ENCODE measurements around the gene PPIG.
"Not testable (repeated sequence)": the region's sequence is repeated elsewhere in the genome, so short reads cannot be mapped to it uniquely, and the experiment has no call there.

Gene PPIG

GRCh38 chr2:169684712-169685111, 100.6 kb downstream of the PPIG start:
- not testable (repeated sequence) for H2BK12ac ChIP-seq (ENCODE audit: low read length); DNase-seq (ENCODE audit: low spot score); H3K4me2 ChIP-seq (ENCODE audit: insufficient read depth, low read length, poor library complexity, severe bottlenecking); H3K4ac ChIP-seq (ENCODE audit: low read length); H3K9ac ChIP-seq (ENCODE audit: low read depth, low read length, poor library complexity); H3K23ac ChIP-seq (ENCODE audit: low read depth, low read length, poor library complexity); H3K79me1 ChIP-seq (ENCODE audit: low read depth, low read length); H3K4me1 ChIP-seq (ENCODE audit: control insufficient read depth in 2 of 2, insufficient read depth in 1 of 2, low read depth in 1 of 2, low read length in 2 of 2); H2BK5ac ChIP-seq (ENCODE audit: low read length); H4K8ac ChIP-seq (ENCODE audit: low read depth, low read length); H2AFZ ChIP-seq (ENCODE audit: low read length); H4K91ac ChIP-seq (ENCODE audit: low read depth, low read length, poor library complexity); H3K18ac ChIP-seq (ENCODE audit: low read length); H2AK5ac ChIP-seq (ENCODE audit: low read depth, low read length); H2BK120ac ChIP-seq (ENCODE audit: low read depth, low read length); H3K27ac ChIP-seq (replicated peaks; ENCODE audit: low read length); H3K36me3 ChIP-seq (replicated peaks in 1 of 2; ENCODE audit: control insufficient read depth in 2 of 2, insufficient read depth in 2 of 2, low read length in 2 of 2); H3K4me3 ChIP-seq (ENCODE audit: low read length in 2 of 2); H3K27me3 ChIP-seq (ENCODE audit: control insufficient read depth in 3 of 3, insufficient read depth in 3 of 3, low read depth in 1 of 3, low read length in 3 of 3); H3K14ac ChIP-seq (ENCODE audit: low read length); H2BK15ac ChIP-seq (ENCODE audit: low read length)
- no CpG with 5 or more reads among the region's 2 CpGs for WGBS, 2 donors (ENCODE audit: extremely low coverage in 2 of 2, insufficient read length in 2 of 2, insufficient replicate concordance in 1 of 2)
- peaks cover 0 to 19% of the 10 kb centered on the region in 2 donors for H3K9me3 ChIP-seq (replicated peaks in 1 of 2; ENCODE audit: control insufficient read depth in 2 of 2, insufficient read depth in 1 of 2, low read depth in 1 of 2, low read length in 2 of 2)

GRCh38 chr2:169686825-169687224, 102.7 kb downstream of the PPIG start:
- H2BK12ac ChIP-seq (ENCODE audit: low read length); H3K9ac ChIP-seq (ENCODE audit: low read depth, low read length, poor library complexity); H3K4me3 ChIP-seq (ENCODE audit: low read length in 2 of 2); H2AFZ ChIP-seq (ENCODE audit: low read length); H3K23ac ChIP-seq (ENCODE audit: low read depth, low read length, poor library complexity); H2BK120ac ChIP-seq (ENCODE audit: low read depth, low read length); H3K27ac ChIP-seq (replicated peaks; ENCODE audit: low read length); H3K14ac ChIP-seq (ENCODE audit: low read length); H3K4me1 ChIP-seq (ENCODE audit: control insufficient read depth in 2 of 2, insufficient read depth in 1 of 2, low read depth in 1 of 2, low read length in 2 of 2); H3K4ac ChIP-seq (ENCODE audit: low read length); H3K36me3 ChIP-seq (replicated peaks in 1 of 2; ENCODE audit: control insufficient read depth in 2 of 2, insufficient read depth in 2 of 2, low read length in 2 of 2); H2AK5ac ChIP-seq (ENCODE audit: low read depth, low read length); H3K18ac ChIP-seq (ENCODE audit: low read length); DNase-seq (ENCODE audit: low spot score); H2BK5ac ChIP-seq (ENCODE audit: low read length); H4K8ac ChIP-seq (ENCODE audit: low read depth, low read length); H2BK15ac ChIP-seq (ENCODE audit: low read length); H3K4me2 ChIP-seq (ENCODE audit: insufficient read depth, low read length, poor library complexity, severe bottlenecking); H3K79me1 ChIP-seq (ENCODE audit: low read depth, low read length); H4K91ac ChIP-seq (ENCODE audit: low read depth, low read length, poor library complexity); H3K27me3 ChIP-seq (ENCODE audit: control insufficient read depth in 3 of 3, insufficient read depth in 3 of 3, low read depth in 1 of 3, low read length in 3 of 3): not testable (repeated sequence)
- peaks cover 1 to 15% of the 10 kb centered on the region in 2 donors for H3K9me3 ChIP-seq (replicated peaks in 1 of 2; ENCODE audit: control insufficient read depth in 2 of 2, insufficient read depth in 1 of 2, low read depth in 1 of 2, low read length in 2 of 2)
- WGBS, 2 donors (ENCODE audit: extremely low coverage in 2 of 2, insufficient read length in 2 of 2, insufficient replicate concordance in 1 of 2), result no CpG with 5 or more reads among the region's 4 CpGs

GRCh38 chr2:169687943-169688342, 103.8 kb downstream of the PPIG start:
- not testable (repeated sequence) for H3K14ac ChIP-seq (ENCODE audit: low read length); H2BK5ac ChIP-seq (ENCODE audit: low read length); H3K27me3 ChIP-seq (ENCODE audit: control insufficient read depth in 3 of 3, insufficient read depth in 3 of 3, low read depth in 1 of 3, low read length in 3 of 3); H3K79me1 ChIP-seq (ENCODE audit: low read depth, low read length); H2AK5ac ChIP-seq (ENCODE audit: low read depth, low read length); H2BK15ac ChIP-seq (ENCODE audit: low read length); H3K36me3 ChIP-seq (replicated peaks in 1 of 2; ENCODE audit: control insufficient read depth in 2 of 2, insufficient read depth in 2 of 2, low read length in 2 of 2); H2BK12ac ChIP-seq (ENCODE audit: low read length); H3K9ac ChIP-seq (ENCODE audit: low read depth, low read length, poor library complexity); H4K8ac ChIP-seq (ENCODE audit: low read depth, low read length); H2BK120ac ChIP-seq (ENCODE audit: low read depth, low read length); H2AFZ ChIP-seq (ENCODE audit: low read length); H3K27ac ChIP-seq (replicated peaks; ENCODE audit: low read length); DNase-seq (ENCODE audit: low spot score); H3K4me3 ChIP-seq (ENCODE audit: low read length in 2 of 2); H3K4me1 ChIP-seq (ENCODE audit: control insufficient read depth in 2 of 2, insufficient read depth in 1 of 2, low read depth in 1 of 2, low read length in 2 of 2); H3K18ac ChIP-seq (ENCODE audit: low read length); H4K91ac ChIP-seq (ENCODE audit: low read depth, low read length, poor library complexity); H3K23ac ChIP-seq (ENCODE audit: low read depth, low read length, poor library complexity); H3K4me2 ChIP-seq (ENCODE audit: insufficient read depth, low read length, poor library complexity, severe bottlenecking); H3K4ac ChIP-seq (ENCODE audit: low read length)
- H3K9me3 ChIP-seq (replicated peaks in 1 of 2; ENCODE audit: control insufficient read depth in 2 of 2, insufficient read depth in 1 of 2, low read depth in 1 of 2, low read length in 2 of 2), result peaks cover 1 to 15% of the 10 kb centered on the region in 2 donors

- no peaks in the 10 kb centered on the region for H3K4me1 ChIP-seq (ENCODE audit: control insufficient read depth in 2 of 2, insufficient read depth in 1 of 2, low read depth in 1 of 2, low read length in 2 of 2)
- peaks cover 2 to 4% of the 10 kb centered on the region in 2 donors for H3K36me3 ChIP-seq (replicated peaks in 1 of 2; ENCODE audit: control insufficient read depth in 2 of 2, insufficient read depth in 2 of 2, low read length in 2 of 2)
- H3K23ac ChIP-seq (ENCODE audit: low read depth, low read length, poor library complexity), result no peak overlapping the region
- no peak overlapping the region for H2AK5ac ChIP-seq (ENCODE audit: low read depth, low read length)
- no peak overlapping the region for H3K9ac ChIP-seq (ENCODE audit: low read depth, low read length, poor library complexity)
- H3K79me1 ChIP-seq (ENCODE audit: low read depth, low read length), result no peaks in the 10 kb centered on the region
- H3K4me2 ChIP-seq (ENCODE audit: insufficient read depth, low read length, poor library complexity, severe bottlenecking), result no peak overlapping the region
- no peak overlapping the region for H3K14ac ChIP-seq (ENCODE audit: low read length)
- no peak overlapping the region for H2BK12ac ChIP-seq (ENCODE audit: low read length)
- no peak overlapping the region for H2BK120ac ChIP-seq (ENCODE audit: low read depth, low read length)
- H4K91ac ChIP-seq (ENCODE audit: low read depth, low read length, poor library complexity), result no peak overlapping the region
- no peak overlapping the region for H3K4ac ChIP-seq (ENCODE audit: low read length)
- no peak overlapping the region for H2BK5ac ChIP-seq (ENCODE audit: low read length)
- H2BK15ac ChIP-seq (ENCODE audit: low read length), result no peak overlapping the region
- no peak overlapping the region for H2AFZ ChIP-seq (ENCODE audit: low read length)
- WGBS, 2 donors (ENCODE audit: extremely low coverage in 2 of 2, insufficient read length in 2 of 2, insufficient replicate concordance in 1 of 2), result no CpG with 5 or more reads among the region's 1 CpG
- H3K27me3 ChIP-seq (ENCODE audit: control insufficient read depth in 3 of 3, insufficient read depth in 3 of 3, low read depth in 1 of 3, low read length in 3 of 3), result no peaks in the 10 kb centered on the region
- peaks cover 1 to 15% of the 10 kb centered on the region in 2 donors for H3K9me3 ChIP-seq (replicated peaks in 1 of 2; ENCODE audit: control insufficient read depth in 2 of 2, insufficient read depth in 1 of 2, low read depth in 1 of 2, low read length in 2 of 2)
- H3K18ac ChIP-seq (ENCODE audit: low read length), result no peak overlapping the region
- H3K27ac ChIP-seq (replicated peaks; ENCODE audit: low read length), result no peak overlapping the region
- no peak overlapping the region for H3K4me3 ChIP-seq (ENCODE audit: low read length in 2 of 2)
- no peak for DNase-seq (ENCODE audit: low spot score)
- H4K8ac ChIP-seq (ENCODE audit: low read depth, low read length), result no peak overlapping the region
These were observed 106.8 kb downstream of the PPIG start for GRCh38 chr2:169690958-169691357.
